Astrocyte (in vitro differentiated cells and primary cell): ENCODE data around the gene GABRB1.

Source experiments
- EZH2 ChIP-seq: IDR thresholded peaks from 2 replicates; pipeline ENCODE4 v1.6.1; 2012; ENCODE audit warnings: mild to moderate bottlenecking, low read length, inconsistent platforms; ENCODE audit not compliant: insufficient read depth
- TF ChIP-seq, protein P1 (sequence below): IDR thresholded peaks from 2 replicates; pipeline ENCODE4 v1.5.1; 2011; ENCODE audit warnings: low read depth, mild to moderate bottlenecking, inconsistent platforms, low read length, moderate library complexity; ENCODE audit not compliant: insufficient read depth

DNA sequence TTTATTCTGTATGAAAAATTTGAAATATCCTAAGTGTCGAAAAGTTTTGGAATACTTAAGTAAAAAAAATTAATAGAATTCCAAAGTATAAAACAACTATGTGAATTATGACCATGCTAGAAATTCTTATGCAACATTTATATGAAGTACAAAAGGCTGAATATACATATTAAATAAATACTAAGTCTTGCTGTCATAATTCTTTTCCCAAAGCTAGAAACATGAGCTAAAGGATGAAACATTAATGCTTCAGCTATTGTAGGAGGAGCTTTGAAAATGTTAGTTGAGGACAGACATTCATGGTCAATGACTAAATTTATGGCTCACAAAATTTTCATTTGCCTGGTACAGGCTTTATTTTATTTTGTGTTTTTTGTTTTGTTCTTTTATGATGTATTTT is 207.3 kb downstream of the GABRB1 start:
- TF ChIP-seq, protein P1, sequence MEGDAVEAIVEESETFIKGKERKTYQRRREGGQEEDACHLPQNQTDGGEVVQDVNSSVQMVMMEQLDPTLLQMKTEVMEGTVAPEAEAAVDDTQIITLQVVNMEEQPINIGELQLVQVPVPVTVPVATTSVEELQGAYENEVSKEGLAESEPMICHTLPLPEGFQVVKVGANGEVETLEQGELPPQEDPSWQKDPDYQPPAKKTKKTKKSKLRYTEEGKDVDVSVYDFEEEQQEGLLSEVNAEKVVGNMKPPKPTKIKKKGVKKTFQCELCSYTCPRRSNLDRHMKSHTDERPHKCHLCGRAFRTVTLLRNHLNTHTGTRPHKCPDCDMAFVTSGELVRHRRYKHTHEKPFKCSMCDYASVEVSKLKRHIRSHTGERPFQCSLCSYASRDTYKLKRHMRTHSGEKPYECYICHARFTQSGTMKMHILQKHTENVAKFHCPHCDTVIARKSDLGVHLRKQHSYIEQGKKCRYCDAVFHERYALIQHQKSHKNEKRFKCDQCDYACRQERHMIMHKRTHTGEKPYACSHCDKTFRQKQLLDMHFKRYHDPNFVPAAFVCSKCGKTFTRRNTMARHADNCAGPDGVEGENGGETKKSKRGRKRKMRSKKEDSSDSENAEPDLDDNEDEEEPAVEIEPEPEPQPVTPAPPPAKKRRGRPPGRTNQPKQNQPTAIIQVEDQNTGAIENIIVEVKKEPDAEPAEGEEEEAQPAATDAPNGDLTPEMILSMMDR = no peak
- TF ChIP-seq EZH2 = no peak
